Activated CD8-positive, alpha-beta memory T cell treated with anti-CD3 and anti-CD28 coated beads, Interleukin-2, amount 50 U/mL, for 24 hours (primary cell): ENCODE results near the gene PUS10.
"Not testable (repeated sequence)": the region's sequence is repeated elsewhere in the genome, so short reads cannot be mapped to it uniquely, and the experiment has no call there.

Source experiments
- DNase-seq: peaks from one replicate; pipeline ENCODE4 v3.0.0-alpha.2; 2020; ENCODE audit errors: extremely low read depth

Gene PUS10

DNA sequence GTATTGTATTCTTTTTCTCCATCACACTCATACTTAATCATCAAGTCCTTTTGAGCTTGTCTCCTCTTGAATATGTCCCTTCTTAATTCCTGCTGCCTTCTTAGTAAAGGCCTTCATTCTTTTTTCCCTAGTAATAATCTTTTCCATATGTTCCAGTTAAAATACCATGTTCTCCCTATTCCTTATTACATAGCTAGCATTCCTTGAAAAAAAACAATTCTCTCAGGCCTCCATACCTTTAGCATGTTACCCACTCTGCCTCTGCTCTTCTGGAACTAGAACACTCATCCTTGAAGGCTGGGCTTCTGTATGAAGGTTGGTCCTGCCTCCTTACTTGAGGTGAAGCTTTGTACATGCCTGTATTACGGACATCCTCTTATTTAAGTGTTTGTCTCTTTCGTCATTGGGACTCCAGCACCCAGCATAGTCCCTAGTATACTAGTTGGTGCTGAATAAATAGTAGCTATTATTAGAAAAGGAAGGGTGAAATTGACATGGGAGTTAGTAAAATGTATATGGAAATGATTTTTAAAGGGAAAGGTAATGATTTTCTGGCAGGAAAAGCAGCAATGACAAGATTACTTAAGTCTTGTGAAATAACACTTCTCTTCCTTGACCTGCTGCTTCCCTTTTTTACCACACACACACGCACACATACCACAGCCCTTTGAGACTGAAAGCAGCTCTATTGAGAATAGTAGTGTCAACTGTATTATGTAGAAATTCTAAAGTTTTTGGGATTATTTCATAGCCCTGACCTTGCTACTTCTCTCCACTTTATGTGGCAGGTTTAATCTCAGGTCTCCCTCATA, 91.1 kb downstream of the PUS10 start:
- DNase-seq, result no peak

DNA sequence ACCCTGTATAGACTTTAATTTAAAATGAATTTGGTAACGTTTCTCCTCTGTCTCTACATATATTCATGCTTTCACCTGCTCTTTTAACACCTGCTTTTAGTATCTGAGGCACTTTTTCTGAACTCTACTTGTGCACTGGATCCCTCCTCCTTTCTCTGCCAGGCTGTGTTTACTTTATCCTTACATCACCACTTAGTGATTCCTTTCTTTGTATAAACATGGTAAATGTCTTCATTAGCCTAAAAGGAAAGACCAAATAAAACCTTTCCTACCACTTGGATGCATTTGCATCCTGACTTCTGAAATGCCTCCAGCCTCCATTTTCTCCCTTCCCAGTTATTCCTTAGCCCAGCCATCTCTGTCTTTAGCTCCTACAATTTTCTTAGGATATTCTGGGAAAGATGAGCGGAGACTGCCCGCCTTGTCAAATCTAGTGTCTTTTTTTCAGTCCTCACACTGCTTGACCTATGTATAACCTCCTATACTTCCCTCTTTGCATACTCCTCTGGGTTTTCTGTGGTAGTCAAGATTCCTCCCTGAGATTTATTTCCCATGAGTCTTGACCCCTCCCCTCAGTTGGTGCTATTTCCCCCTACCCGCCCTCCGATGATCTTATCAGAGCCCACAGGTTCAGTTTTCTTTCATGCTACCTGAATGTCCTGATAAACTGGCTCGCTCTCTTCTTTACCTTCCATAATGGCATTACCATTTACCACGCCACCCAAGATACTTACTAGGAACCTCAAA, 91.9 kb downstream of the PUS10 start:
- no peak for DNase-seq

DNA sequence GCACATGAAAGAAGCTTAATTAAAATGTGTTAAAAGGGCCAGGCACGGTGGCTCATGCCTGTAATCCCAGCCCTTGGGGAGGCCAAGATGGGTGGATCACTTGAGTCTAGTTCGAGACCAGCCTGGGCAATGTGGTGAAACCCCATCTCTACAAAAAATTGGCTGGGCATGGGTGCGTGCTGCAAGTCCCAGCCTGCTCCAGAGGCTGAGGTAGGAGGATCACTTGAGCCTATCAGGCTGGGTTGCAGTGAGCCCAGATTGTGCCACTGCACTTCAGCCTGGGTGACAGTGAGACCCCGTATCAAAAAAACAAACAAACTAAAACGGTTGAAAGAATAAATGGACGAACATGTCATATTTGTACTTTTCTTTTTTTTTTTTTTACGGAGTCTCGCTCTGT, 110.7 kb downstream of the PUS10 start:
- no peak for DNase-seq

- no peak for DNase-seq
Measured at GRCh38 chr2:60906395-60906794, 111.7 kb downstream of the PUS10 start.

DNA sequence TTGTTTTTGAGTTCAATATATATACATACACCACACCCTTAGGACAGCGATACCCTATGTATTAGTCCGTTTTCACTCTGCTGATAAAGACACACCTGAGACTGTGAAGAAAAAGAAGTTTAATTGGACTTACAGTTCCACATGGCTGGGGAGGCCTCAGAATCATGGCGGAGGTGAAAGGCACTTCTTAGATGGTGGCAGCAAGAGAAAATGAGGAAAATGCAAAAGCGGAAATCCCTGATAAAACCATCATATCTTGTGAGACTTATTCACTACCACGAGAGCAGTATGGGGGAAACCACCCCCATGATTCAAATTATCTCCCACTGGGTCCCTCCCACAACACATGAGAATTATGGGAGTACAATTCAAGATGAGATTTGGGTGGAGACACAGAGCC, 112.2 kb downstream of the PUS10 start:
- not testable (repeated sequence) for DNase-seq

DNA sequence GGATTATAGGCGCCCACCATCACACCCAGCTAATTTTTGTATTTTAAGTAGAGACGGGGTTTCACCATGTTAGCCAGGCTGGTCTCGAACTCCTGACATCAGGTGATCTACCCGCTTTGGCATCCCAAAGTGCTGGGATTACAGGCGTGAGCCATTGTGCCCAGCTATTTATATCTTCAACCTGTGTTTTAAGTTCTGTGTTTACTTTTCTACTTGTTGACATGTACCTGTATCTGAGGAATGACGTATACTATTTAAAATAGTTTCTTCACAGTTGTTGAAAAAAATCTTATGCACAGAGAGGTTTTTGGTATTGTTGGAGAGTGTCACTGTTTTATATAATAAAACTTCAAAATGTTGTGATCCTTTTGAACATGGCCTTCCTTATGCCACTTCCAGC, 116.8 kb downstream of the PUS10 start:
- DNase-seq, result not testable (repeated sequence)

DNA sequence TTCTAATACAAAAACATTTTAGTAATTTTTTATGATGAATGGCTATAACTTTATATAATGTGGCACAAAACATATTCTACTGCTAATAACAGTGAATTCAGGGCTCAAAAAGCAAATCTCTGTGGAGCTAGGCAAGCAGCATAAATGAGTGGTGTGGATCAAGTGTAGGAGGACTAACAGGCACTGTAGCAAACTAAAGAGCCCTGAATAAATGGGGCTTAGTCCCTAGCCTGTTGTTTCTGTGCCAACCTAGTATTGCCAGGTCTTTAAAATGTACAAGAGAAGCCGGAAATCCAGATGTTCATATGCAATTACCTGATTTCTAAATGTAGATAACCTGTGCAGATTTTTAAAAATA, 118.2 kb downstream of the PUS10 start:
- DNase-seq, result no peak

DNA sequence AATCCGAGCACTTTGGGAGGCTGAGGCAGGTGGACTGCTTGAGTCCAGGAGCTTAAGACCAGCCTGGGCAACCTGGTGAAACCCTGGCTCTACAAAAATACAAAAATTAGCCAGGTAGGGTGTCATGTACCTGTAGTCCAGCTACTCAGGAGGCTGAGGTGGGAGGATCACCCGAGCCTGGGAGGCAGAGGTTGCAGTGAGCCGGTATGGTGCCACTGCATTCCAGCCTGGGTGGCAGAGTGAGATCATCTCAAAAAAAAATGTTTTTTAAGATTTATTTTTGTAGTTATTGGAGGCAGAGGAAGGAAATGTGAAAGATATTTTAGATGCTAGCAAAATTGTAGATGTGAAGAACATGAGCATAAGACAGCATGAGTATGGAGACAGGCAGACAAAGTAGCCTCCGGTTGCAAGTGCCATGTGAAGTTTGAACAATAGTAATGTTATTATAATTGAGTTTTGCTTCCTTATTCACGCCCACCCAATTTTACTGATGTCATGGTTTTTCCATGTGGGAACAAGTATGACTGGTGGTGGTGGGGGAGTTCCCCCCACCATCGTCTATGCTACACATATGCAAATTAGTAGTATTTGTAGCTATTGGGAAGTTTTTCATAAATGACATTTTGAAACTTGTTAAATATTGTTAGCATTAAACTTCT, 118.7 kb downstream of the PUS10 start:
- DNase-seq, result no peak

- no peak for DNase-seq
Measured at GRCh38 chr2:60898567-60898966, 119.5 kb downstream of the PUS10 start.
